Fibroblast of mammary gland (primary cell): Measurements from ENCODE around the gene TPRA1.
A peak's percentile ranks its signal among the peaks of the same experiment; 100 is the strongest.

Experiments
- DNase-seq: peaks from one replicate; pipeline ENCODE4 v3.0.0-alpha.2; 2010; ENCODE audit warnings: low read depth
- H3K4me3 ChIP-seq: 2 replicates; pipeline ENCODE4 v1.5.1; 2011; ENCODE audit warnings: low read depth, mild to moderate bottlenecking, low read length, moderate library complexity; ENCODE audit not compliant: control insufficient read depth
- CTCF ChIP-seq: conservative IDR thresholded peaks from 2 replicates; pipeline ENCODE4 v1.5.1; 2011; ENCODE audit warnings: low read depth, low read length, inconsistent platforms; ENCODE audit not compliant: control insufficient read depth, insufficient read depth

TPRA1 gene

GRCh38 chr3:127525373-127525772 is 65.2 kb downstream of the TPRA1 start:
- no peak overlapping the region for H3K4me3 ChIP-seq
- no peak for TF ChIP-seq CTCF
- peak; percentile 86 for DNase-seq

GRCh38 chr3:127524296-127524896 is 66.1 kb downstream of the TPRA1 start:
- no peak for DNase-seq
- H3K4me3 ChIP-seq = no peak overlapping the region
- TF ChIP-seq CTCF = no peak
